B cell (primary cell): ENCODE results near the gene SHB. TPM values are rescaled to one million over a fixed set of nuclear protein-coding genes. Genes with fewer than 3 reads are reported as not detected.

Source experiments
- ATAC-seq: fragments of 200-7000 bp; cut with Tn5 transposase; one replicate; pipeline ENCODE4 v1.10.0; 2021; ENCODE audit warnings: low read depth, mild to moderate bottlenecking, moderate number of reproducible peaks, moderate library complexity
- CTCF ChIA-PET: fragments of 350-600 bp; sonication (Branson Sonifier 250); formaldehyde crosslinking; loops from one replicate; lab custom pipeline; 2021; ENCODE audit warnings: antibody characterized with exemption, inconsistent platforms; lab: Charles Lee
- POLR2A ChIA-PET: fragments of 350-600 bp; sonication (Branson Sonifier 250); formaldehyde crosslinking; loops from one replicate; lab custom pipeline; 2021; ENCODE audit warnings: antibody characterized with exemption; lab: Charles Lee
- DNase-seq: peaks from one replicate; pipeline ENCODE4 v3.0.0; 2013
- H2AFZ ChIP-seq: 2 replicates; pipeline ENCODE4 v1.6.1; 2012; ENCODE audit warnings: mild to moderate bottlenecking, low read depth, low read length; ENCODE audit not compliant: insufficient read depth, poor library complexity, severe bottlenecking
- H3K27ac ChIP-seq, 2 donors: 1 replicate in 1 of 2; 2 replicates in 1 of 2; pipeline ENCODE4 v1.5.1; 2012 to 2013; ENCODE audit warnings: low read length in 2 of 2, mild to moderate bottlenecking in 2 of 2, moderate library complexity in 1 of 2
- H3K27me3 ChIP-seq, 4 experiments: fragments of 200-600 bp in 1 of 4; sonication (generic) in 1 of 4; replicated peaks in 1 of 4; 1 replicate in 2 of 4; 2 replicates in 2 of 4; pipeline versions ENCODE4 v1.6.1 to v1.7.0; 2013 to 2016; ENCODE audit warnings: low read length in 3 of 4, mild to moderate bottlenecking in 2 of 4, mixed read lengths in 1 of 4, moderate library complexity in 1 of 4; ENCODE audit not compliant: insufficient read depth in 4 of 4, control insufficient read depth in 3 of 4; ENCODE audit errors: control extremely low read depth in 1 of 4
- H3K36me3 ChIP-seq, 2 experiments: replicated peaks in 1 of 2; 1 replicate in 1 of 2; 2 replicates in 1 of 2; pipeline versions ENCODE4 v1.6.1 to v1.7.1; 2013; ENCODE audit warnings: low read length in 1 of 2; ENCODE audit not compliant: insufficient read depth in 2 of 2, control insufficient read depth in 1 of 2; ENCODE audit errors: control extremely low read depth in 1 of 2, extremely low read depth in 1 of 2
- H3K4me1 ChIP-seq, 2 donors: fragments of 200-600 bp in 1 of 2; sonication (generic) in 1 of 2; 1 replicate in 1 of 2; 2 replicates in 1 of 2; pipeline versions ENCODE4 v1.5.1 to v1.6.1; 2013 to 2017; ENCODE audit warnings: low read length in 2 of 2; ENCODE audit not compliant: control insufficient read depth in 2 of 2, insufficient read depth in 2 of 2
- H3K4me2 ChIP-seq: replicated peaks from 2 replicates; pipeline ENCODE3; 2012; ENCODE audit warnings: mild to moderate bottlenecking, low read depth, low read length; ENCODE audit not compliant: poor library complexity, severe bottlenecking
- H3K4me3 ChIP-seq, 5 experiments: fragments of 200-600 bp in 1 of 5; sonication (generic) in 1 of 5; 1 replicate in 3 of 5; 2 replicates in 2 of 5; pipeline versions ENCODE4 v1.5.1 to v1.7.0; 2011 to 2016; ENCODE audit warnings: low read length in 4 of 5, mild to moderate bottlenecking in 4 of 5, low read depth in 2 of 5, control low read depth in 1 of 5, moderate library complexity in 1 of 5; ENCODE audit not compliant: insufficient read depth in 1 of 5; ENCODE audit errors: control extremely low read depth in 1 of 5, extremely low read depth in 1 of 5
- H3K79me2 ChIP-seq: fragments of 200-600 bp; sonication (generic); one replicate; pipeline ENCODE4 v1.6.0; 2016; ENCODE audit warnings: low read length; ENCODE audit not compliant: control insufficient read depth, insufficient read depth
- H3K9ac ChIP-seq: fragments of 200-600 bp; sonication (generic); 2 replicates; pipeline ENCODE4 v1.6.1; 2017; ENCODE audit warnings: mild to moderate bottlenecking, low read length, moderate library complexity
- H3K9me3 ChIP-seq, 3 donors: one replicate each; pipeline versions ENCODE4 v1.6.1 to v1.7.1; 2013; ENCODE audit warnings: low read length in 2 of 3; ENCODE audit not compliant: control insufficient read depth in 2 of 3, insufficient read depth in 1 of 3; ENCODE audit errors: control extremely low read depth in 1 of 3
- H4K20me1 ChIP-seq: 2 replicates; pipeline ENCODE4 v1.6.0; 2012; ENCODE audit warnings: mild to moderate bottlenecking, low read length; ENCODE audit not compliant: insufficient read depth, control insufficient read depth, poor library complexity, severe bottlenecking
- H3K27ac Mint-ChIP-seq: one replicate; pipeline ENCODE4 v1.8.0; 2021; ENCODE audit warnings: mixed read lengths
- H3K27me3 Mint-ChIP-seq: one replicate; pipeline ENCODE4 v1.8.0; 2021; ENCODE audit warnings: mixed read lengths
- H3K4me1 Mint-ChIP-seq: one replicate; pipeline ENCODE4 v1.8.0; 2021; ENCODE audit warnings: mixed read lengths
- H3K4me3 Mint-ChIP-seq: one replicate; pipeline ENCODE4 v1.8.0; 2021; ENCODE audit warnings: mixed read lengths
- H3K9me3 Mint-ChIP-seq: one replicate; pipeline ENCODE4 v1.8.0; 2022; ENCODE audit warnings: mixed read lengths; ENCODE audit not compliant: insufficient read depth
- CTCF ChIP-seq: fragments of 200-600 bp; IDR thresholded peaks from one replicate; pipeline ENCODE4 v1.8.0; 2022; ENCODE audit warnings: antibody characterized with exemption, mild to moderate bottlenecking
- EZH2 ChIP-seq: IDR thresholded peaks from 2 replicates; pipeline ENCODE4 v1.6.1; 2012; ENCODE audit warnings: borderline replicate concordance, low read depth, mild to moderate bottlenecking, moderate library complexity, low read length; ENCODE audit not compliant: insufficient read depth, poor library complexity, severe bottlenecking
- WGBS: methylation state at CpG from one replicate; pipeline ENCODE4 v1.1.5; 2013; ENCODE audit warnings: missing lambda C conversion rate; ENCODE audit not compliant: insufficient coverage; 5-methylcytosine and 5-hydroxymethylcytosine counted together
- intact Hi-C: fragments of 100-400 bp; cut with micrococcal nuclease; formaldehyde crosslinking; loops from one replicate; pipeline ENCODE4 v1.10.0; 2022
- polyA plus RNA-seq: library from polyadenylated mRNA; depleted of rRNA; stranded (reverse); fragments of >200 nt; gene quantifications from 2 replicates; pipeline ENCODE4 v1.2.3, GENCODE V29; 2012
- total RNA-seq, 2 donors: library from RNA; stranded (reverse); fragments of 120-200 nt in 1 of 2; gene quantifications; 1 replicate in 1 of 2; 2 replicates in 1 of 2; pipeline versions ENCODE4 v1.2.3 to v1.2.4, GENCODE V29; 2013 to 2022

Gene SHB
- total and polyA plus RNA-seq, 2 donors (not counting 1 experiment from before 2014, with no cell fraction given) = 0.06 to 1.9 TPM

- H3K4me2 ChIP-seq = no peak overlapping the region
- WGBS = 84% methylated on average over 3 of the region's 3 CpGs
- H3K27ac Mint-ChIP-seq = no peak overlapping the region
These were observed 38.4 kb upstream of the SHB start for GRCh38 chr9:38107405-38107804.

GRCh38 chr9:38106488-38106887, 37.5 kb upstream of the SHB start:
- no peaks in the 10 kb centered on the region for H3K79me2 ChIP-seq
- H3K27me3 ChIP-seq = peaks cover 0 to 6% (median 3%) of the 10 kb centered on the region in 4 experiments
- ATAC-seq (no peak), DNase-seq (no peak)
- H3K9ac ChIP-seq = no peak overlapping the region
- no peak overlapping the region for H3K4me3 Mint-ChIP-seq
- TF ChIP-seq EZH2 = no peak
- no peaks in the 10 kb centered on the region for H3K36me3 ChIP-seq
- H3K4me1 Mint-ChIP-seq = no peaks in the 10 kb centered on the region
- ChIA-PET CTCF (interaction anchor here (0.9 kb wide), 1 partner anchor 18 kb away, joined by 3 read pairs; no protein-coding TSS in a partner anchor), POLR2A (no interaction called here)
- peaks cover 45% of the 10 kb centered on the region for H3K27me3 Mint-ChIP-seq
- H3K27ac Mint-ChIP-seq = no peak overlapping the region
- intact Hi-C loops = no loop called here
- no peak overlapping the region for H3K4me3 ChIP-seq
- H3K4me1 ChIP-seq = no peaks in the 10 kb centered on the region
- H3K27ac ChIP-seq = no peak overlapping the region
- H4K20me1 ChIP-seq = no peaks in the 10 kb centered on the region
- no peak overlapping the region for H2AFZ ChIP-seq
- no CpG with 5 or more reads among the region's 3 CpGs for WGBS
- no peaks in the 10 kb centered on the region for H3K9me3 ChIP-seq
- H3K4me2 ChIP-seq = no peak overlapping the region
- peaks cover 2% of the 10 kb centered on the region for H3K9me3 Mint-ChIP-seq

More at GRCh38 chr9:38107405-38107804, 38.4 kb upstream of the SHB start:
- no peak overlapping the region for H3K27ac ChIP-seq
- no peaks in the 10 kb centered on the region for H3K36me3 ChIP-seq
- CTCF ChIA-PET = no interaction called here
- intact Hi-C loops = no loop called here
- ATAC-seq (no peak), DNase-seq (no peak)
- H3K4me1 ChIP-seq = no peaks in the 10 kb centered on the region
- H3K27me3 Mint-ChIP-seq = peaks cover 47% of the 10 kb centered on the region
- POLR2A ChIA-PET = no interaction called here
- TF ChIP-seq EZH2 = no peak
- no peak for TF ChIP-seq CTCF
- H3K4me3 ChIP-seq = no peak overlapping the region
- H3K9me3 ChIP-seq = no peaks in the 10 kb centered on the region
- peaks cover 2% of the 10 kb centered on the region for H3K9me3 Mint-ChIP-seq
- no peak overlapping the region for H3K4me3 Mint-ChIP-seq
- H3K9ac ChIP-seq = no peak overlapping the region
- H4K20me1 ChIP-seq = no peaks in the 10 kb centered on the region
- H3K27me3 ChIP-seq = peaks cover 0 to 6% (median 3%) of the 10 kb centered on the region in 4 experiments
- H3K79me2 ChIP-seq = no peaks in the 10 kb centered on the region
- no peak overlapping the region for H2AFZ ChIP-seq
- H3K4me1 Mint-ChIP-seq = no peaks in the 10 kb centered on the region
